ENCODE results near the gene FAM151A.

Gene FAM151A

GRCh38 chr1:54571803-54572541 lies 51.4 kb downstream of the FAM151A start:
- no CpG with 5 or more reads among the region's 8 CpGs for WGBS, 2 donors (ENCODE audit: extremely low coverage in 2 of 2, insufficient read length in 2 of 2, insufficient replicate concordance in 1 of 2)
- H3K4me3 ChIP-seq (ENCODE audit: low read length in 2 of 2), result peak overlapping the region in 1 of 2 donors; percentile 15
- H3K79me1 ChIP-seq (ENCODE audit: low read depth, low read length), result no peaks in the 10 kb centered on the region
- no peak overlapping the region for H4K8ac ChIP-seq (ENCODE audit: low read depth, low read length)
- peak overlapping the region; percentile 59 for H3K14ac ChIP-seq (ENCODE audit: low read length)
- no peak for DNase-seq (ENCODE audit: low spot score)
- H3K9me3 ChIP-seq (replicated peaks in 1 of 2; ENCODE audit: control insufficient read depth in 2 of 2, insufficient read depth in 1 of 2, low read depth in 1 of 2, low read length in 2 of 2), result no peaks in the 10 kb centered on the region
- H3K4me1 ChIP-seq (ENCODE audit: control insufficient read depth in 2 of 2, insufficient read depth in 1 of 2, low read depth in 1 of 2, low read length in 2 of 2), result peaks cover 14 to 26% of the 10 kb centered on the region in 2 donors
- H3K4ac ChIP-seq (ENCODE audit: low read length), result peak overlapping the region; percentile 77
- H2BK12ac ChIP-seq (ENCODE audit: low read length), result no peak overlapping the region
- peak overlapping the region; percentile 78 for H2BK5ac ChIP-seq (ENCODE audit: low read length)
- H3K27ac ChIP-seq (replicated peaks; ENCODE audit: low read length), result peak overlapping the region; percentile 42
- H2AK5ac ChIP-seq (ENCODE audit: low read depth, low read length), result peak overlapping the region; percentile 33
- no peak overlapping the region for H3K23ac ChIP-seq (ENCODE audit: low read depth, low read length, poor library complexity)
- no peaks in the 10 kb centered on the region for H3K27me3 ChIP-seq (ENCODE audit: control insufficient read depth in 3 of 3, insufficient read depth in 3 of 3, low read depth in 1 of 3, low read length in 3 of 3)
- H3K18ac ChIP-seq (ENCODE audit: low read length), result peak overlapping the region; percentile 91
- H4K91ac ChIP-seq (ENCODE audit: low read depth, low read length, poor library complexity), result no peak overlapping the region
- peak overlapping the region; percentile 38 for H2BK15ac ChIP-seq (ENCODE audit: low read length)
- peak overlapping the region; percentile 31 for H3K4me2 ChIP-seq (ENCODE audit: insufficient read depth, low read length, poor library complexity, severe bottlenecking)
- peak overlapping the region; percentile 83 for H2BK120ac ChIP-seq (ENCODE audit: low read depth, low read length)
- peak overlapping the region; percentile 89 for H2AFZ ChIP-seq (ENCODE audit: low read length)
- no peaks in the 10 kb centered on the region for H3K36me3 ChIP-seq (replicated peaks in 1 of 2; ENCODE audit: control insufficient read depth in 2 of 2, insufficient read depth in 2 of 2, low read length in 2 of 2)
- H3K9ac ChIP-seq (ENCODE audit: low read depth, low read length, poor library complexity), result peak overlapping the region; percentile 13

GRCh38 chr1:54571326-54571725 lies 52.0 kb downstream of the FAM151A start:
- Histone ChIP-seq H3K9ac (ENCODE audit: low read depth, low read length, poor library complexity) (no peak overlapping the region), H3K4me2 (ENCODE audit: insufficient read depth, low read length, poor library complexity, severe bottlenecking) (no peak overlapping the region), H3K23ac (ENCODE audit: low read depth, low read length, poor library complexity) (no peak overlapping the region), H3K4me3 (ENCODE audit: low read length in 2 of 2) (no peak overlapping the region), H2BK5ac (ENCODE audit: low read length) (no peak overlapping the region), H2BK12ac (ENCODE audit: low read length) (no peak overlapping the region), H3K36me3 (replicated peaks in 1 of 2; ENCODE audit: control insufficient read depth in 2 of 2, insufficient read depth in 2 of 2, low read length in 2 of 2) (no peaks in the 10 kb centered on the region), H3K79me1 (ENCODE audit: low read depth, low read length) (no peaks in the 10 kb centered on the region), H2AFZ (ENCODE audit: low read length) (peak overlapping the region; percentile 89), H3K9me3 (replicated peaks in 1 of 2; ENCODE audit: control insufficient read depth in 2 of 2, insufficient read depth in 1 of 2, low read depth in 1 of 2, low read length in 2 of 2) (no peaks in the 10 kb centered on the region), H4K8ac (ENCODE audit: low read depth, low read length) (peak overlapping the region; percentile 20), H2BK15ac (ENCODE audit: low read length) (peak overlapping the region; percentile 28), H2AK5ac (ENCODE audit: low read depth, low read length) (peak overlapping the region; percentile 3), H4K91ac (ENCODE audit: low read depth, low read length, poor library complexity) (no peak overlapping the region), H3K18ac (ENCODE audit: low read length) (peak overlapping the region; percentile 24), H3K4ac (ENCODE audit: low read length) (peak overlapping the region; percentile 10), H3K27ac (replicated peaks; ENCODE audit: low read length) (peak overlapping the region; percentile 42), H2BK120ac (ENCODE audit: low read depth, low read length) (peak overlapping the region; percentile 68), H3K14ac (ENCODE audit: low read length) (peak overlapping the region; percentile 32), H3K4me1 (ENCODE audit: control insufficient read depth in 2 of 2, insufficient read depth in 1 of 2, low read depth in 1 of 2, low read length in 2 of 2) (peaks cover 14 to 26% of the 10 kb centered on the region in 2 donors), H3K27me3 (ENCODE audit: control insufficient read depth in 3 of 3, insufficient read depth in 3 of 3, low read depth in 1 of 3, low read length in 3 of 3) (no peaks in the 10 kb centered on the region)
- no CpG with 5 or more reads among the region's 3 CpGs for WGBS, 2 donors (ENCODE audit: extremely low coverage in 2 of 2, insufficient read length in 2 of 2, insufficient replicate concordance in 1 of 2)
- no peak for DNase-seq (ENCODE audit: low spot score)

- Histone ChIP-seq H3K4me3 (ENCODE audit: low read length in 2 of 2) (no peak overlapping the region), H2AK5ac (ENCODE audit: low read depth, low read length) (no peak overlapping the region)
Measured at GRCh38 chr1:54570161-54570560, 53.2 kb downstream of the FAM151A start.

GRCh38 chr1:54569339-54569738 lies 54.0 kb downstream of the FAM151A start:
- Histone ChIP-seq H2AK5ac (ENCODE audit: low read depth, low read length) (no peak overlapping the region), H2BK12ac (ENCODE audit: low read length) (no peak overlapping the region), H3K4me1 (ENCODE audit: control insufficient read depth in 2 of 2, insufficient read depth in 1 of 2, low read depth in 1 of 2, low read length in 2 of 2) (peaks cover 14 to 20% of the 10 kb centered on the region in 2 donors), H3K27me3 (ENCODE audit: control insufficient read depth in 3 of 3, insufficient read depth in 3 of 3, low read depth in 1 of 3, low read length in 3 of 3) (no peaks in the 10 kb centered on the region), H2BK15ac (ENCODE audit: low read length) (peak overlapping the region; percentile 90), H3K36me3 (replicated peaks in 1 of 2; ENCODE audit: control insufficient read depth in 2 of 2, insufficient read depth in 2 of 2, low read length in 2 of 2) (no peaks in the 10 kb centered on the region), H3K27ac (replicated peaks; ENCODE audit: low read length) (no peak overlapping the region), H3K4me2 (ENCODE audit: insufficient read depth, low read length, poor library complexity, severe bottlenecking) (no peak overlapping the region), H2BK120ac (ENCODE audit: low read depth, low read length) (no peak overlapping the region), H4K8ac (ENCODE audit: low read depth, low read length) (no peak overlapping the region), H3K14ac (ENCODE audit: low read length) (no peak overlapping the region), H3K18ac (ENCODE audit: low read length) (peak overlapping the region; percentile 54), H3K4ac (ENCODE audit: low read length) (no peak overlapping the region), H2BK5ac (ENCODE audit: low read length) (peak overlapping the region; percentile 47), H3K79me1 (ENCODE audit: low read depth, low read length) (no peaks in the 10 kb centered on the region), H2AFZ (ENCODE audit: low read length) (no peak overlapping the region), H4K91ac (ENCODE audit: low read depth, low read length, poor library complexity) (no peak overlapping the region), H3K9me3 (replicated peaks in 1 of 2; ENCODE audit: control insufficient read depth in 2 of 2, insufficient read depth in 1 of 2, low read depth in 1 of 2, low read length in 2 of 2) (no peaks in the 10 kb centered on the region), H3K23ac (ENCODE audit: low read depth, low read length, poor library complexity) (no peak overlapping the region), H3K4me3 (ENCODE audit: low read length in 2 of 2) (no peak overlapping the region), H3K9ac (ENCODE audit: low read depth, low read length, poor library complexity) (no peak overlapping the region)
- no peak for DNase-seq (ENCODE audit: low spot score)
- no CpG with 5 or more reads among the region's 4 CpGs for WGBS, 2 donors (ENCODE audit: extremely low coverage in 2 of 2, insufficient read length in 2 of 2, insufficient replicate concordance in 1 of 2)

More at GRCh38 chr1:54570161-54570560, 53.2 kb downstream of the FAM151A start:
- H3K9ac ChIP-seq (ENCODE audit: low read depth, low read length, poor library complexity), result no peak overlapping the region
- no peaks in the 10 kb centered on the region for H3K79me1 ChIP-seq (ENCODE audit: low read depth, low read length)
- no peaks in the 10 kb centered on the region for H3K27me3 ChIP-seq (ENCODE audit: control insufficient read depth in 3 of 3, insufficient read depth in 3 of 3, low read depth in 1 of 3, low read length in 3 of 3)
- H3K4ac ChIP-seq (ENCODE audit: low read length), result no peak overlapping the region
- no peak overlapping the region for H2BK15ac ChIP-seq (ENCODE audit: low read length)
- DNase-seq (ENCODE audit: low spot score), result no peak
- no peaks in the 10 kb centered on the region for H3K36me3 ChIP-seq (replicated peaks in 1 of 2; ENCODE audit: control insufficient read depth in 2 of 2, insufficient read depth in 2 of 2, low read length in 2 of 2)
- no peak overlapping the region for H2BK120ac ChIP-seq (ENCODE audit: low read depth, low read length)
- H3K14ac ChIP-seq (ENCODE audit: low read length), result no peak overlapping the region
- H4K8ac ChIP-seq (ENCODE audit: low read depth, low read length), result no peak overlapping the region
- no peak overlapping the region for H3K27ac ChIP-seq (replicated peaks; ENCODE audit: low read length)
- no peak overlapping the region for H2BK5ac ChIP-seq (ENCODE audit: low read length)
- no peak overlapping the region for H2BK12ac ChIP-seq (ENCODE audit: low read length)
- no peak overlapping the region for H4K91ac ChIP-seq (ENCODE audit: low read depth, low read length, poor library complexity)
- peaks cover 14 to 25% of the 10 kb centered on the region in 2 donors for H3K4me1 ChIP-seq (ENCODE audit: control insufficient read depth in 2 of 2, insufficient read depth in 1 of 2, low read depth in 1 of 2, low read length in 2 of 2)
- H3K4me2 ChIP-seq (ENCODE audit: insufficient read depth, low read length, poor library complexity, severe bottlenecking), result no peak overlapping the region
- no peaks in the 10 kb centered on the region for H3K9me3 ChIP-seq (replicated peaks in 1 of 2; ENCODE audit: control insufficient read depth in 2 of 2, insufficient read depth in 1 of 2, low read depth in 1 of 2, low read length in 2 of 2)
- H3K23ac ChIP-seq (ENCODE audit: low read depth, low read length, poor library complexity), result no peak overlapping the region
- H3K18ac ChIP-seq (ENCODE audit: low read length), result no peak overlapping the region
- no CpG with 5 or more reads among the region's 5 CpGs for WGBS, 2 donors (ENCODE audit: extremely low coverage in 2 of 2, insufficient read length in 2 of 2, insufficient replicate concordance in 1 of 2)
- no peak overlapping the region for H2AFZ ChIP-seq (ENCODE audit: low read length)
